Measurements from ENCODE around the gene PTPRN2.

PTPRN2 gene

GRCh38 chr7:158033196-158033595, 554.4 kb downstream of the PTPRN2 start:
- Histone ChIP-seq H3K4me3 (no peak overlapping the region), H3K27ac (no peak overlapping the region)
- TF ChIP-seq, protein P1, sequence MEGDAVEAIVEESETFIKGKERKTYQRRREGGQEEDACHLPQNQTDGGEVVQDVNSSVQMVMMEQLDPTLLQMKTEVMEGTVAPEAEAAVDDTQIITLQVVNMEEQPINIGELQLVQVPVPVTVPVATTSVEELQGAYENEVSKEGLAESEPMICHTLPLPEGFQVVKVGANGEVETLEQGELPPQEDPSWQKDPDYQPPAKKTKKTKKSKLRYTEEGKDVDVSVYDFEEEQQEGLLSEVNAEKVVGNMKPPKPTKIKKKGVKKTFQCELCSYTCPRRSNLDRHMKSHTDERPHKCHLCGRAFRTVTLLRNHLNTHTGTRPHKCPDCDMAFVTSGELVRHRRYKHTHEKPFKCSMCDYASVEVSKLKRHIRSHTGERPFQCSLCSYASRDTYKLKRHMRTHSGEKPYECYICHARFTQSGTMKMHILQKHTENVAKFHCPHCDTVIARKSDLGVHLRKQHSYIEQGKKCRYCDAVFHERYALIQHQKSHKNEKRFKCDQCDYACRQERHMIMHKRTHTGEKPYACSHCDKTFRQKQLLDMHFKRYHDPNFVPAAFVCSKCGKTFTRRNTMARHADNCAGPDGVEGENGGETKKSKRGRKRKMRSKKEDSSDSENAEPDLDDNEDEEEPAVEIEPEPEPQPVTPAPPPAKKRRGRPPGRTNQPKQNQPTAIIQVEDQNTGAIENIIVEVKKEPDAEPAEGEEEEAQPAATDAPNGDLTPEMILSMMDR (IDR thresholded peaks at IDR 0.05) = no peak
- DNase-seq (ENCODE audit: low spot score) = no peak

- Histone ChIP-seq H3K27ac (no peak overlapping the region), H3K4me3 (no peak overlapping the region)
- DNase-seq (ENCODE audit: low spot score) = no peak
- TF ChIP-seq, protein P1 (IDR thresholded peaks at IDR 0.05) = no peak
Measured at GRCh38 chr7:158032561-158033115, 555.0 kb downstream of the PTPRN2 start.

DNA sequence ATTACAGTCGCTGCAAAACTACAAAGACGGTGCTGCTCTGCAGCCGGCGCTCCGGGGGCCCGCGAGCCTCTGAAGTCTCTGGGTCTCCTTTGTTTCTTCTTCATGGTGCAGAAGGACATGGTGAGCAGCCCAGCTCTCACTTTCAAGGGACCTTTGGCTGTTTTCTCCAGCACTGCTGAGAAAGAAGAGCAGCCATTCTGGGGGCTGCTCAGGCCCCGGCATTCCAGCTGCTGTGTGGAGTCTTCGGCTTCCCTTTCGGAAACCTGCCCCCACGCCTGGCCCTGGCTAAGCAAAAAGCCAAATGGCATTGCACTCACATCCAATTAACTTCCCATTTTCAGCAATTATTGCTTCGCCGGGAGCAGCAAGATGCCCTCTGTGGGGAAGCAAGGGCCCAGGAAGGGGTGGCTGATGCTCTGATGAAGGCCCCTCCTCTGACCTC, 555.7 kb downstream of the PTPRN2 start:
- Histone ChIP-seq H3K27ac (no peak overlapping the region), H3K4me3 (no peak overlapping the region)
- no peak for DNase-seq (ENCODE audit: low spot score)
- TF ChIP-seq, protein P1 (IDR thresholded peaks at IDR 0.05) = no peak

- H3K4me3 ChIP-seq = no peak overlapping the region
- H3K27ac ChIP-seq = no peak overlapping the region
- DNase-seq (ENCODE audit: low spot score) = no peak
- TF ChIP-seq, protein P1 (IDR thresholded peaks at IDR 0.05) = no peak
Measured at GRCh38 chr7:158030566-158030965, 557.1 kb downstream of the PTPRN2 start.

DNA sequence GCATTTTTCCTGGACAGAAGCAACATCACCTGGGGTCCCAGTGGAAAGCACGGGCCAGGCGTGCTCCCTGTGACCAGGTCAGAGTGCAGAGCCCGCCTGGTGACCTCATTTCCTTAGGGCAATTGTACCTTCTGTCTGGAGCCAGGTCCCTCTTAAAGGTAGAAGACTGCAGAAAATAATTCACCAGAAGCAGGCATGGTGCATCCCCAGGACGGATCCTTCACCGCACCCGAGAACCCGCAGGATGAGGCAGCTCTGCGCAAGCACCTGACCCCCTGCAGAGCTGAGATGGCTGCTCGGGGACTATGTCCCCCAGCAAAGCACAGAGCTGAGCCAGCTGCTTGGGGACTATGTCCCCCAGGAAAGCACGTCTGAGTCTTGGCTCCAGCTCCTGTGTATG, 557.6 kb downstream of the PTPRN2 start:
- TF ChIP-seq, protein P1 (IDR thresholded peaks at IDR 0.05) = no peak
- no peak overlapping the region for H3K27ac ChIP-seq
- no peak for DNase-seq (ENCODE audit: low spot score)
- H3K4me3 ChIP-seq = no peak overlapping the region

GRCh38 chr7:158029509-158029908, 558.1 kb downstream of the PTPRN2 start:
- TF ChIP-seq, protein P1 (IDR thresholded peaks at IDR 0.05) = no peak
- no peak overlapping the region for H3K27ac ChIP-seq
- H3K4me3 ChIP-seq = no peak overlapping the region
- DNase-seq (ENCODE audit: low spot score) = no peak

GRCh38 chr7:158028971-158029370, 558.7 kb downstream of the PTPRN2 start:
- TF ChIP-seq, protein P1 (IDR thresholded peaks at IDR 0.05) = no peak

More at GRCh38 chr7:158028971-158029370, 558.7 kb downstream of the PTPRN2 start:
- no peak overlapping the region for H3K4me3 ChIP-seq
- peak; percentile 14 for DNase-seq (ENCODE audit: low spot score)
- H3K27ac ChIP-seq = no peak overlapping the region
